ENCODE results near the gene CCDC188. TPM values are rescaled to one million over a fixed set of nuclear protein-coding genes. Genes with fewer than 3 reads are reported as not detected.
"Not testable (repeated sequence)": the region's sequence is repeated elsewhere in the genome, so short reads cannot be mapped to it uniquely, and the experiment has no call there.

CCDC188 gene
- total and polyA plus RNA-seq, 4 donors: 0.63 to 4.0 (median 1.4) TPM

GRCh38 chr22:20160041-20160440, 9.2 kb upstream of the CCDC188 start:
- ATAC-seq (ENCODE audit: insufficient read depth, low FRiP score) (no peak), DNase-seq (no peak)
- H3K4me1 ChIP-seq (ENCODE audit: control insufficient read depth in 5 of 5, insufficient read depth in 5 of 5, low read length in 5 of 5): no peaks in the 10 kb centered on the region
- no peaks in the 10 kb centered on the region for H3K36me3 ChIP-seq (ENCODE audit: control insufficient read depth in 4 of 4, insufficient read depth in 4 of 4, low read length in 4 of 4)
- TF ChIP-seq CTCF (IDR thresholded peaks at IDR 0.05; ENCODE audit: control extremely low read depth, extremely low read depth): no peak
- H3K9me3 ChIP-seq (ENCODE audit: control insufficient read depth in 4 of 4, insufficient read depth in 3 of 4, low read length in 3 of 4): no peaks in the 10 kb centered on the region
- no peak overlapping the region for H3K27ac ChIP-seq (ENCODE audit: low read depth in 1 of 2, low read length in 1 of 2)
- H3K9ac ChIP-seq (ENCODE audit: insufficient read depth in 1 of 2, low read length in 2 of 2): no peak overlapping the region
- H3K27me3 ChIP-seq (ENCODE audit: control insufficient read depth in 3 of 3, insufficient read depth in 3 of 3, low read length in 2 of 3): no peaks in the 10 kb centered on the region
- WGBS, 2 donors: 78 to 82% methylated on average over 8 to 10 of the region's 10 CpGs
- no peak overlapping the region for H3K4me3 ChIP-seq

- not testable (repeated sequence) for H3K4me1 ChIP-seq (ENCODE audit: control insufficient read depth in 5 of 5, insufficient read depth in 5 of 5, low read length in 5 of 5); H3K27me3 ChIP-seq (ENCODE audit: control insufficient read depth in 3 of 3, insufficient read depth in 3 of 3, low read length in 2 of 3); H3K9ac ChIP-seq (ENCODE audit: insufficient read depth in 1 of 2, low read length in 2 of 2); H3K4me3 ChIP-seq; H3K27ac ChIP-seq (ENCODE audit: low read depth in 1 of 2, low read length in 1 of 2); DNase-seq; H3K9me3 ChIP-seq (ENCODE audit: control insufficient read depth in 4 of 4, insufficient read depth in 3 of 4, low read length in 3 of 4); ATAC-seq (ENCODE audit: insufficient read depth, low FRiP score); H3K36me3 ChIP-seq (ENCODE audit: control insufficient read depth in 4 of 4, insufficient read depth in 4 of 4, low read length in 4 of 4)
- WGBS, 2 donors: 68 to 78% methylated on average over 8 to 12 of the region's 14 CpGs
Observed at GRCh38 chr22:20159531-20159930, 8.7 kb upstream of the CCDC188 start.

GRCh38 chr22:20159076-20159475, 8.2 kb upstream of the CCDC188 start:
- no peaks in the 10 kb centered on the region for H3K4me1 ChIP-seq (ENCODE audit: control insufficient read depth in 5 of 5, insufficient read depth in 5 of 5, low read length in 5 of 5)
- DNase-seq (peak; percentile 15 to 27 (median 22)), ATAC-seq (ENCODE audit: insufficient read depth, low FRiP score) (no peak)
- no peak overlapping the region for H3K9ac ChIP-seq (ENCODE audit: insufficient read depth in 1 of 2, low read length in 2 of 2)
- no peaks in the 10 kb centered on the region for H3K27me3 ChIP-seq (ENCODE audit: control insufficient read depth in 3 of 3, insufficient read depth in 3 of 3, low read length in 2 of 3)
- no peaks in the 10 kb centered on the region for H3K9me3 ChIP-seq (ENCODE audit: control insufficient read depth in 4 of 4, insufficient read depth in 3 of 4, low read length in 3 of 4)
- TF ChIP-seq CTCF (IDR thresholded peaks at IDR 0.05; ENCODE audit: control extremely low read depth, extremely low read depth): no peak
- 11 to 40% methylated on average over 9 of the region's 9 CpGs for WGBS, 2 donors
- no peak overlapping the region for H3K27ac ChIP-seq (ENCODE audit: low read depth in 1 of 2, low read length in 1 of 2)
- H3K4me3 ChIP-seq: no peak overlapping the region
- no peaks in the 10 kb centered on the region for H3K36me3 ChIP-seq (ENCODE audit: control insufficient read depth in 4 of 4, insufficient read depth in 4 of 4, low read length in 4 of 4)

GRCh38 chr22:20158391-20159036, 7.7 kb upstream of the CCDC188 start:
- Histone ChIP-seq H3K27me3 (ENCODE audit: control insufficient read depth in 3 of 3, insufficient read depth in 3 of 3, low read length in 2 of 3) (no peaks in the 10 kb centered on the region), H3K9ac (ENCODE audit: insufficient read depth in 1 of 2, low read length in 2 of 2) (no peak overlapping the region)

More at GRCh38 chr22:20158391-20159036, 7.7 kb upstream of the CCDC188 start:
- H3K4me1 ChIP-seq (ENCODE audit: control insufficient read depth in 5 of 5, insufficient read depth in 5 of 5, low read length in 5 of 5): no peaks in the 10 kb centered on the region
- H3K27ac ChIP-seq (ENCODE audit: low read depth in 1 of 2, low read length in 1 of 2): no peak overlapping the region
- ATAC-seq (ENCODE audit: insufficient read depth, low FRiP score) (no peak), DNase-seq (no peak)
- no peaks in the 10 kb centered on the region for H3K36me3 ChIP-seq (ENCODE audit: control insufficient read depth in 4 of 4, insufficient read depth in 4 of 4, low read length in 4 of 4)
- no peak overlapping the region for H3K4me3 ChIP-seq
- no peak for TF ChIP-seq CTCF (IDR thresholded peaks at IDR 0.05; ENCODE audit: control extremely low read depth, extremely low read depth)
- H3K9me3 ChIP-seq (ENCODE audit: control insufficient read depth in 4 of 4, insufficient read depth in 3 of 4, low read length in 3 of 4): no peaks in the 10 kb centered on the region
- 40 to 67% methylated on average over 13 to 15 of the region's 15 CpGs for WGBS, 2 donors
